HepG2 (cell line): Measurements from ENCODE around the gene ZNF230. TPM values are rescaled to one million over a fixed set of nuclear protein-coding genes. Genes with fewer than 3 reads are reported as not detected.

ENCODE experiments used
- ARID2 ChIP-seq: sonication (generic); formaldehyde crosslinking; IDR thresholded peaks from 2 replicates; pipeline ENCODE4 v1.8.1; 2022; ENCODE audit warnings: mild to moderate bottlenecking, missing genetic modification reagents, borderline replicate concordance
- ATF1 ChIP-seq: IDR thresholded peaks from 2 replicates; pipeline ENCODE4 v1.6.1; 2016; ENCODE audit warnings: mild to moderate bottlenecking, control low read depth
- BRD4 ChIP-seq: sonication (generic); formaldehyde crosslinking; IDR thresholded peaks from 2 replicates; pipeline ENCODE4 v1.4.0; 2020; ENCODE audit warnings: missing genetic modification reagents
- CBX2 ChIP-seq, 2 experiments: fragments of 200-600 bp in 1 of 2; sonication (generic); formaldehyde crosslinking in 1 of 2; IDR thresholded peaks; 2 replicates each; pipeline versions ENCODE4 v1.7.0 to v1.8.1; 2018 to 2022; ENCODE audit warnings: low read depth in 2 of 2, low read length in 1 of 2, mild to moderate bottlenecking in 1 of 2, missing genetic modification reagents in 1 of 2
- CCDC6 ChIP-seq: sonication (generic); formaldehyde crosslinking; IDR thresholded peaks from 2 replicates; pipeline ENCODE4 v1.8.1; 2022; ENCODE audit warnings: mild to moderate bottlenecking, missing genetic modification reagents, moderate library complexity
- CHD4 ChIP-seq: fragments of 200-600 bp; sonication (generic); IDR thresholded peaks from 2 replicates; pipeline ENCODE4 v1.7.0; 2017; ENCODE audit warnings: mild to moderate bottlenecking, low read length, borderline replicate concordance
- DNMT1 ChIP-seq: sonication (generic); formaldehyde crosslinking; IDR thresholded peaks from 2 replicates; pipeline ENCODE4 v1.5.1; 2020; ENCODE audit warnings: mild to moderate bottlenecking, missing genetic modification reagents
- IRF9 ChIP-seq: sonication (generic); formaldehyde crosslinking; IDR thresholded peaks from 2 replicates; pipeline ENCODE4 v1.8.0; 2022; ENCODE audit warnings: missing genetic modification reagents, mild to moderate bottlenecking, borderline replicate concordance
- MBD4 ChIP-seq: IDR thresholded peaks from 2 replicates; pipeline ENCODE4 v1.6.1; 2012; ENCODE audit warnings: low read length, inconsistent platforms, borderline replicate concordance
- MEIS1 ChIP-seq: sonication (generic); formaldehyde crosslinking; IDR thresholded peaks from 2 replicates; pipeline ENCODE4 v1.9.0; 2021; ENCODE audit warnings: mild to moderate bottlenecking, missing genetic modification reagents, moderate library complexity, borderline replicate concordance
- SIN3A ChIP-seq: IDR thresholded peaks from 2 replicates; pipeline ENCODE4 v1.6.1; 2011; ENCODE audit warnings: low read depth, mild to moderate bottlenecking, control low read depth, low read length, borderline replicate concordance
- ZKSCAN5 ChIP-seq: sonication (generic); formaldehyde crosslinking; IDR thresholded peaks from 2 replicates; pipeline ENCODE4 v1.5.1; 2020; ENCODE audit warnings: mild to moderate bottlenecking, missing genetic modification reagents
- ZMAT5 ChIP-seq: sonication (generic); formaldehyde crosslinking; IDR thresholded peaks from 2 replicates; pipeline ENCODE4 v1.5.0; 2020; ENCODE audit warnings: mild to moderate bottlenecking, low read depth, missing genetic modification reagents, borderline replicate concordance
- ZNF552 ChIP-seq: sonication (generic); formaldehyde crosslinking; IDR thresholded peaks from 2 replicates; pipeline ENCODE4 v1.9.0; 2022; ENCODE audit warnings: missing genetic modification reagents, mild to moderate bottlenecking, borderline replicate concordance
- ZZZ3 ChIP-seq: sonication (generic); formaldehyde crosslinking; IDR thresholded peaks from 2 replicates; pipeline ENCODE4 v1.4.0; 2020; ENCODE audit warnings: missing genetic modification reagents, mild to moderate bottlenecking, borderline replicate concordance
- polyA plus RNA-seq, 8 experiments: library from polyadenylated mRNA; depleted of rRNA in 3 of 8; stranded (reverse) in 7 of 8; unstranded in 1 of 8; fragments of >200 nt; fragmentation: Illumina TruSeq in 4 of 8; extraction: Trizol in 4 of 8; gene quantifications; 2 replicates each; pipeline versions ENCODE4 v1.2.1 to v1.2.3, GENCODE V29; 2011 to 2016; ENCODE audit warnings: low read depth in 4 of 8, missing spikeins in 1 of 8, mixed read lengths in 1 of 8; ENCODE audit not compliant: insufficient read depth in 1 of 8
- total RNA-seq, 5 experiments: library from RNA; depleted of rRNA; stranded (reverse); fragments of >200 nt; fragmentation: Illumina TruSeq; extraction: Trizol; gene quantifications; 2 replicates each; pipeline ENCODE4 v1.2.3, GENCODE V29; 2016; ENCODE audit warnings: low read depth in 1 of 5
- TF ChIP-seq, protein P1 (sequence below): sonication (generic); formaldehyde crosslinking; IDR thresholded peaks from 2 replicates; pipeline ENCODE4 v1.4.0; 2020; ENCODE audit warnings: missing genetic modification reagents, borderline replicate concordance
- TF ChIP-seq, protein P2 (sequence below): sonication (generic); formaldehyde crosslinking; IDR thresholded peaks from 2 replicates; pipeline ENCODE4 v1.4.0; 2020; ENCODE audit warnings: low read depth, missing genetic modification reagents

ZNF230 gene
- total and polyA plus RNA-seq, 2 of the 13 experiments (the other 11 are each of a cell fraction or from before 2014, with no cell fraction given) = 2.4 to 5.5 TPM

DNA sequence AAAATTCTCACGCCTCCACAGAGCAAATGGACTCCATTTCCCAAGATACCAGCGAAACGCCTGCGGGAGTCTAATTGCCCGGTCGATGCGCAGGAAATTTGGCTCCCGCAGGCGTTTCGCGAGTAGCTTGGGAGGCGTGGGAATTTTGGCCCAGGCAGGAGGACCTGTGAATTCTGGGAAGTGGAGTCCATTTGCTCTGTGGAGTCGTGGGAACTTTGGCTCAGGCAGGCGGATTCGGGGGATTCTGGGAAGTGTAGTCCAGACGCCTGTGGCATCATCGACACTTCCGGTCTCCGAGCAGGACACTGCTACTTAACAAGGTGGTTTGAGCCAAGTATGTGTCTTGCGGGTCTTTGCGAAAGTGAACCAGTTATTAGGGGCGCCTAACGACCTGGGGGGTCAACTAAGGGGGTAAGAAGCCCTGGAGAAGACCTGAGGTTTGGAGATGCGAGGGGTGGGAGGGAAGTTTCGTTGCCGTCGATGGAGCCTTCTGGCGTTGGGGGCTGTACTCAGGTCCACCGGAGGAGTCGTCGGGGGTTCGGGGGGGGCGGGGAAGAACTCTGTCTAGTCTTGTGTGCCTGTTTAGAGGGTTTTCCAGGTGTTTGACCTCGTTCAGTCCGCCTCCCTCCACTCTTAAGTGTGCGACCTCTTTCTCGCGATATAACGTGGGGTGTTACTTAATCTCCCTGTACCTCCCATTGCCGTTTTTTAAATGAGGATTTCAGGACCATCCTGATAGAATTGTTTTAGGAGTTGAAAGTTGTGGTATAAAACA, 18.7 kb upstream of the ZNF230 start, which contains the start of gene ZNF155 (continued):
- TF ChIP-seq IRF9 (CRISPR knock-in tag) (no peak), DNMT1 (no peak), MEIS1 (CRISPR knock-in tag) (no peak), CBX2 (IDR thresholded peaks at IDR 0.05; ENCODE audit: low read depth, low read length) (no peak), CBX2 (CRISPR knock-in tag; IDR thresholded peaks at IDR 0.05; ENCODE audit: low read depth) (no peak), ARID2 (CRISPR knock-in tag) (no peak), SIN3A (peak; percentile 12; the same call in 1 of the 2 replicates), ZZZ3 (CRISPR knock-in tag) (no peak; the same call in 1 of the 2 replicates), ZMAT5 (CRISPR knock-in tag) (no peak), ATF1 (no peak), ZKSCAN5 (CRISPR knock-in tag) (no peak), ZNF552 (CRISPR knock-in tag) (no peak), CHD4 (no peak), BRD4 (CRISPR knock-in tag) (no peak), MBD4 (no peak), CCDC6 (CRISPR knock-in tag) (no peak)
- TF ChIP-seq, protein P1, sequence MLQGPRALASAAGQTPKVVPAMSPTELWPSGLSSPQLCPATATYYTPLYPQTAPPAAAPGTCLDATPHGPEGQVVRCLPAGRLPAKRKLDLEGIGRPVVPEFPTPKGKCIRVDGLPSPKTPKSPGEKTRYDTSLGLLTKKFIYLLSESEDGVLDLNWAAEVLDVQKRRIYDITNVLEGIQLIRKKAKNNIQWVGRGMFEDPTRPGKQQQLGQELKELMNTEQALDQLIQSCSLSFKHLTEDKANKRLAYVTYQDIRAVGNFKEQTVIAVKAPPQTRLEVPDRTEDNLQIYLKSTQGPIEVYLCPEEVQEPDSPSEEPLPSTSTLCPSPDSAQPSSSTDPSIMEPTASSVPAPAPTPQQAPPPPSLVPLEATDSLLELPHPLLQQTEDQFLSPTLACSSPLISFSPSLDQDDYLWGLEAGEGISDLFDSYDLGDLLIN (CRISPR knock-in tag) = no peak
- TF ChIP-seq, protein P2, sequence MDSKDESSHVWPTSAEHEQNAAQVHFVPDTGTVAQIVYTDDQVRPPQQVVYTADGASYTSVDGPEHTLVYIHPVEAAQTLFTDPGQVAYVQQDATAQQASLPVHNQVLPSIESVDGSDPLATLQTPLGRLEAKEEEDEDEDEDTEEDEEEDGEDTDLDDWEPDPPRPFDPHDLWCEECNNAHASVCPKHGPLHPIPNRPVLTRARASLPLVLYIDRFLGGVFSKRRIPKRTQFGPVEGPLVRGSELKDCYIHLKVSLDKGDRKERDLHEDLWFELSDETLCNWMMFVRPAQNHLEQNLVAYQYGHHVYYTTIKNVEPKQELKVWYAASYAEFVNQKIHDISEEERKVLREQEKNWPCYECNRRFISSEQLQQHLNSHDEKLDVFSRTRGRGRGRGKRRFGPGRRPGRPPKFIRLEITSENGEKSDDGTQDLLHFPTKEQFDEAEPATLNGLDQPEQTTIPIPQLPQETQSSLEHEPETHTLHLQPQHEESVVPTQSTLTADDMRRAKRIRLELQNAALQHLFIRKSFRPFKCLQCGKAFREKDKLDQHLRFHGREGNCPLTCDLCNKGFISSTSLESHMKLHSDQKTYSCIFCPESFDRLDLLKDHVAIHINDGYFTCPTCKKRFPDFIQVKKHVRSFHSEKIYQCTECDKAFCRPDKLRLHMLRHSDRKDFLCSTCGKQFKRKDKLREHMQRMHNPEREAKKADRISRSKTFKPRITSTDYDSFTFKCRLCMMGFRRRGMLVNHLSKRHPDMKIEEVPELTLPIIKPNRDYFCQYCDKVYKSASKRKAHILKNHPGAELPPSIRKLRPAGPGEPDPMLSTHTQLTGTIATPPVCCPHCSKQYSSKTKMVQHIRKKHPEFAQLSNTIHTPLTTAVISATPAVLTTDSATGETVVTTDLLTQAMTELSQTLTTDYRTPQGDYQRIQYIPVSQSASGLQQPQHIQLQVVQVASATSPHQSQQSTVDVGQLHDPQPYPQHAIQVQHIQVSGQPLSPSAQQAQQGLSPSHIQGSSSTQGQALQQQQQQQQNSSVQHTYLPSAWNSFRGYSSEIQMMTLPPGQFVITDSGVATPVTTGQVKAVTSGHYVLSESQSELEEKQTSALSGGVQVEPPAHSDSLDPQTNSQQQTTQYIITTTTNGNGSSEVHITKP (CRISPR knock-in tag) = 0 out of 2 replicates have a peak, but pooled peaks have one; percentile 60
